B cell (primary cell): ENCODE measurements around the gene PLPP7. TPM values are rescaled to one million over a fixed set of nuclear protein-coding genes. Genes with fewer than 3 reads are reported as not detected.

ENCODE experiments used
- ATAC-seq: fragments of 200-7000 bp; cut with Tn5 transposase; one replicate; pipeline ENCODE4 v1.10.0; 2021; ENCODE audit warnings: low read depth, mild to moderate bottlenecking, moderate number of reproducible peaks, moderate library complexity
- CTCF ChIA-PET: fragments of 350-600 bp; sonication (Branson Sonifier 250); formaldehyde crosslinking; loops from one replicate; lab custom pipeline; 2021; ENCODE audit warnings: antibody characterized with exemption, inconsistent platforms; lab: Charles Lee
- POLR2A ChIA-PET: fragments of 350-600 bp; sonication (Branson Sonifier 250); formaldehyde crosslinking; loops from one replicate; lab custom pipeline; 2021; ENCODE audit warnings: antibody characterized with exemption; lab: Charles Lee
- DNase-seq: peaks from one replicate; pipeline ENCODE4 v3.0.0; 2013
- H2AFZ ChIP-seq: 2 replicates; pipeline ENCODE4 v1.6.1; 2012; ENCODE audit warnings: mild to moderate bottlenecking, low read depth, low read length; ENCODE audit not compliant: insufficient read depth, poor library complexity, severe bottlenecking
- H3K27ac ChIP-seq, 2 donors: 1 replicate in 1 of 2; 2 replicates in 1 of 2; pipeline ENCODE4 v1.5.1; 2012 to 2013; ENCODE audit warnings: low read length in 2 of 2, mild to moderate bottlenecking in 2 of 2, moderate library complexity in 1 of 2
- H3K27me3 ChIP-seq, 4 experiments: fragments of 200-600 bp in 1 of 4; sonication (generic) in 1 of 4; replicated peaks in 1 of 4; 1 replicate in 2 of 4; 2 replicates in 2 of 4; pipeline versions ENCODE4 v1.6.1 to v1.7.0; 2013 to 2016; ENCODE audit warnings: low read length in 3 of 4, mild to moderate bottlenecking in 2 of 4, mixed read lengths in 1 of 4, moderate library complexity in 1 of 4; ENCODE audit not compliant: insufficient read depth in 4 of 4, control insufficient read depth in 3 of 4; ENCODE audit errors: control extremely low read depth in 1 of 4
- H3K36me3 ChIP-seq, 2 experiments: replicated peaks in 1 of 2; 1 replicate in 1 of 2; 2 replicates in 1 of 2; pipeline versions ENCODE4 v1.6.1 to v1.7.1; 2013; ENCODE audit warnings: low read length in 1 of 2; ENCODE audit not compliant: insufficient read depth in 2 of 2, control insufficient read depth in 1 of 2; ENCODE audit errors: control extremely low read depth in 1 of 2, extremely low read depth in 1 of 2
- H3K4me1 ChIP-seq, 2 donors: fragments of 200-600 bp in 1 of 2; sonication (generic) in 1 of 2; 1 replicate in 1 of 2; 2 replicates in 1 of 2; pipeline versions ENCODE4 v1.5.1 to v1.6.1; 2013 to 2017; ENCODE audit warnings: low read length in 2 of 2; ENCODE audit not compliant: control insufficient read depth in 2 of 2, insufficient read depth in 2 of 2
- H3K4me2 ChIP-seq: replicated peaks from 2 replicates; pipeline ENCODE3; 2012; ENCODE audit warnings: mild to moderate bottlenecking, low read depth, low read length; ENCODE audit not compliant: poor library complexity, severe bottlenecking
- H3K4me3 ChIP-seq, 5 experiments: fragments of 200-600 bp in 1 of 5; sonication (generic) in 1 of 5; 1 replicate in 3 of 5; 2 replicates in 2 of 5; pipeline versions ENCODE4 v1.5.1 to v1.7.0; 2011 to 2016; ENCODE audit warnings: low read length in 4 of 5, mild to moderate bottlenecking in 4 of 5, low read depth in 2 of 5, control low read depth in 1 of 5, moderate library complexity in 1 of 5; ENCODE audit not compliant: insufficient read depth in 1 of 5; ENCODE audit errors: control extremely low read depth in 1 of 5, extremely low read depth in 1 of 5
- H3K79me2 ChIP-seq: fragments of 200-600 bp; sonication (generic); one replicate; pipeline ENCODE4 v1.6.0; 2016; ENCODE audit warnings: low read length; ENCODE audit not compliant: control insufficient read depth, insufficient read depth
- H3K9ac ChIP-seq: fragments of 200-600 bp; sonication (generic); 2 replicates; pipeline ENCODE4 v1.6.1; 2017; ENCODE audit warnings: mild to moderate bottlenecking, low read length, moderate library complexity
- H3K9me3 ChIP-seq, 3 donors: one replicate each; pipeline versions ENCODE4 v1.6.1 to v1.7.1; 2013; ENCODE audit warnings: low read length in 2 of 3; ENCODE audit not compliant: control insufficient read depth in 2 of 3, insufficient read depth in 1 of 3; ENCODE audit errors: control extremely low read depth in 1 of 3
- H4K20me1 ChIP-seq: 2 replicates; pipeline ENCODE4 v1.6.0; 2012; ENCODE audit warnings: mild to moderate bottlenecking, low read length; ENCODE audit not compliant: insufficient read depth, control insufficient read depth, poor library complexity, severe bottlenecking
- H3K27ac Mint-ChIP-seq: one replicate; pipeline ENCODE4 v1.8.0; 2021; ENCODE audit warnings: mixed read lengths
- H3K27me3 Mint-ChIP-seq: one replicate; pipeline ENCODE4 v1.8.0; 2021; ENCODE audit warnings: mixed read lengths
- H3K4me1 Mint-ChIP-seq: one replicate; pipeline ENCODE4 v1.8.0; 2021; ENCODE audit warnings: mixed read lengths
- H3K4me3 Mint-ChIP-seq: one replicate; pipeline ENCODE4 v1.8.0; 2021; ENCODE audit warnings: mixed read lengths
- H3K9me3 Mint-ChIP-seq: one replicate; pipeline ENCODE4 v1.8.0; 2022; ENCODE audit warnings: mixed read lengths; ENCODE audit not compliant: insufficient read depth
- CTCF ChIP-seq: fragments of 200-600 bp; IDR thresholded peaks from one replicate; pipeline ENCODE4 v1.8.0; 2022; ENCODE audit warnings: antibody characterized with exemption, mild to moderate bottlenecking
- EZH2 ChIP-seq: IDR thresholded peaks from 2 replicates; pipeline ENCODE4 v1.6.1; 2012; ENCODE audit warnings: borderline replicate concordance, low read depth, mild to moderate bottlenecking, moderate library complexity, low read length; ENCODE audit not compliant: insufficient read depth, poor library complexity, severe bottlenecking
- WGBS: methylation state at CpG from one replicate; pipeline ENCODE4 v1.1.5; 2013; ENCODE audit warnings: missing lambda C conversion rate; ENCODE audit not compliant: insufficient coverage; 5-methylcytosine and 5-hydroxymethylcytosine counted together
- intact Hi-C: fragments of 100-400 bp; cut with micrococcal nuclease; formaldehyde crosslinking; loops from one replicate; pipeline ENCODE4 v1.10.0; 2022
- polyA plus RNA-seq: library from polyadenylated mRNA; depleted of rRNA; stranded (reverse); fragments of >200 nt; gene quantifications from 2 replicates; pipeline ENCODE4 v1.2.3, GENCODE V29; 2012
- total RNA-seq, 2 donors: library from RNA; stranded (reverse); fragments of 120-200 nt in 1 of 2; gene quantifications; 1 replicate in 1 of 2; 2 replicates in 1 of 2; pipeline versions ENCODE4 v1.2.3 to v1.2.4, GENCODE V29; 2013 to 2022

PLPP7 gene
- total and polyA plus RNA-seq, 2 donors (not counting 1 experiment from before 2014, with no cell fraction given) = 0.57 to 2.0 TPM

GRCh38 chr9:131334629-131335367, 45.3 kb downstream of the PLPP7 start:
- POLR2A ChIA-PET = interaction anchor here (0.6 to 0.7 kb wide), 3 partner anchors 9 to 93 kb away, joined by 5 to 12 read pairs (median 12); no protein-coding TSS in a partner anchor
- WGBS = 37% methylated on average over 13 of the region's 13 CpGs
- Histone ChIP-seq H4K20me1 (no peaks in the 10 kb centered on the region), H3K9me3 (no peaks in the 10 kb centered on the region), H3K27ac (no peak overlapping the region), H3K79me2 (no peaks in the 10 kb centered on the region), H3K4me3 (no peak overlapping the region), H3K27me3 (peaks cover 0 to 4% (median 0%) of the 10 kb centered on the region in 4 experiments), H2AFZ (no peak overlapping the region), H3K9ac (no peak overlapping the region), H3K4me1 (peaks cover 0 to 4% of the 10 kb centered on the region in 2 donors), H3K36me3 (no peaks in the 10 kb centered on the region), H3K4me2 (no peak overlapping the region)
- intact Hi-C loops = loop anchor here (10.0 kb wide), 1 partner anchor 60 kb away; the partner anchor contains the start of gene FAM78A
- H3K27me3 Mint-ChIP-seq = no peaks in the 10 kb centered on the region
- DNase-seq (no peak), ATAC-seq (no peak)
- TF ChIP-seq CTCF = no peak
- TF ChIP-seq EZH2 = no peak
- H3K9me3 Mint-ChIP-seq = no peaks in the 10 kb centered on the region
- no peak overlapping the region for H3K4me3 Mint-ChIP-seq
- H3K27ac Mint-ChIP-seq = no peak overlapping the region
- H3K4me1 Mint-ChIP-seq = peaks cover 4% of the 10 kb centered on the region
- CTCF ChIA-PET = interaction anchor here (0.6 to 9.0 kb wide), 14 partner anchors 9 to 278 kb away, joined by 3 to 332 read pairs (median 5); partner anchors contain the start of gene PLPP7

DNA sequence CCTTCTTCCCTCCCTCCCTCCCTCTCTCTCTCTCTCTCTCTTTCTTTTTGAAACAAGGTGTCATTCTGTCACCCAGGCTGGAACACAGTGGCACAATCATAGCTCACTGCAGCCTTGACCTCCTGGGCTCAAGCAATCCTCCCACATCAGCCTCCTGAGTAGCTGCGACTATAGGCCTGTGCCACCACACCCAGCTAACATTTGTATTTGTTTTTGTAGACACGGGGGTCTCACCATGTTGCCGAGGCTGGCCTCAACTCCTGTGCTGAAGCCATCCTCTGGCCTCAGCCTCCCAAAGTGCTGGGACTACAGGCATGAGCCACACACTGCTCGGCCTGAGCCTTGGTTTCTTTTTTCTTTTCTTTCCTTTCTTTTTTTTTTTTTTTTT, 45.8 kb downstream of the PLPP7 start:
- 60% methylated on average over 2 of the region's 4 CpGs for WGBS
- no peak overlapping the region for H3K4me3 Mint-ChIP-seq
- ATAC-seq (no peak), DNase-seq (no peak)
- H3K27ac ChIP-seq = no peak overlapping the region
- no peaks in the 10 kb centered on the region for H3K79me2 ChIP-seq
- H3K27ac Mint-ChIP-seq = no peak overlapping the region
- H3K27me3 Mint-ChIP-seq = no peaks in the 10 kb centered on the region
- H3K9ac ChIP-seq = no peak overlapping the region
- no peaks in the 10 kb centered on the region for H4K20me1 ChIP-seq
- H2AFZ ChIP-seq = no peak overlapping the region
- TF ChIP-seq CTCF (no peak), EZH2 (no peak)
- POLR2A ChIA-PET = interaction anchor here (0.6 to 0.7 kb wide), 3 partner anchors 8 to 82 kb away, joined by 3 to 12 read pairs (median 5); no protein-coding TSS in a partner anchor
- H3K4me1 ChIP-seq = peaks cover 0 to 4% of the 10 kb centered on the region in 2 donors
- intact Hi-C loops = loop anchor here (10.0 kb wide), 1 partner anchor 61 kb away; the partner anchor contains the start of gene FAM78A
- peaks cover 4% of the 10 kb centered on the region for H3K4me1 Mint-ChIP-seq
- H3K9me3 Mint-ChIP-seq = no peaks in the 10 kb centered on the region
- H3K4me3 ChIP-seq = no peak overlapping the region
- H3K36me3 ChIP-seq = no peaks in the 10 kb centered on the region
- CTCF ChIA-PET = interaction anchor here (0.7 to 9.0 kb wide), 15 partner anchors 9 to 1369 kb away, joined by 3 to 332 read pairs (median 5); no protein-coding TSS in a partner anchor
- no peak overlapping the region for H3K4me2 ChIP-seq
- H3K9me3 ChIP-seq = no peaks in the 10 kb centered on the region
- peaks cover 0 to 4% (median 0%) of the 10 kb centered on the region in 4 experiments for H3K27me3 ChIP-seq
